Parathyroid adenoma (tissue), 2 donors: ENCODE data around the gene STK36.

Source experiments
- H2AFZ ChIP-seq: fragments of 300-600 bp; sonication (generic); one replicate; pipeline ENCODE4 v1.7.0; 2017; ENCODE audit warnings: antibody characterized with exemption, mild to moderate bottlenecking
- H3K27ac ChIP-seq: fragments of 300-600 bp; sonication (generic); one replicate; pipeline ENCODE4 v1.7.0; 2017
- H3K27me3 ChIP-seq: fragments of 300-600 bp; sonication (generic); one replicate; pipeline ENCODE4 v1.7.0; 2017; ENCODE audit warnings: low read length; ENCODE audit not compliant: control insufficient read depth, insufficient read depth
- H3K36me3 ChIP-seq: fragments of 300-600 bp; sonication (generic); one replicate; pipeline ENCODE4 v1.7.0; 2017; ENCODE audit warnings: low read length; ENCODE audit not compliant: control insufficient read depth, insufficient read depth
- H3K4me1 ChIP-seq: fragments of 300-600 bp; sonication (generic); one replicate; pipeline ENCODE4 v1.7.0; 2017; ENCODE audit warnings: control low read depth
- H3K4me2 ChIP-seq: fragments of 300-600 bp; sonication (generic); one replicate; pipeline ENCODE4 v1.7.0; 2017; ENCODE audit warnings: low read length
- H3K4me3 ChIP-seq: fragments of 300-600 bp; sonication (generic); one replicate; pipeline ENCODE4 v1.7.0; 2017; ENCODE audit warnings: low read depth, low read length
- H3K79me2 ChIP-seq: fragments of 300-600 bp; sonication (generic); one replicate; pipeline ENCODE4 v1.7.0; 2017; ENCODE audit warnings: control low read depth
- H3K9ac ChIP-seq: fragments of 300-600 bp; sonication (generic); one replicate; pipeline ENCODE4 v1.7.0; 2017; ENCODE audit warnings: mild to moderate bottlenecking
- H3K9me3 ChIP-seq: fragments of 300-600 bp; sonication (generic); one replicate; pipeline ENCODE4 v1.7.0; 2017; ENCODE audit warnings: low read length; ENCODE audit not compliant: control insufficient read depth
- CTCF ChIP-seq: fragments of 300-600 bp; sonication (generic); IDR thresholded peaks from one replicate; pipeline ENCODE4 v1.7.0; 2017; ENCODE audit warnings: antibody characterized with exemption, mild to moderate bottlenecking
- donor health status: primary hyperparathyroidism.

The STK36 gene

GRCh38 chr2:218627939-218628338 lies 43.9 kb upstream of the STK36 start:
- no peaks in the 10 kb centered on the region for H3K36me3 ChIP-seq

GRCh38 chr2:218631837-218632236 lies 40.0 kb upstream of the STK36 start:
- no peak for TF ChIP-seq CTCF
- no peaks in the 10 kb centered on the region for H3K79me2 ChIP-seq
- H3K27ac ChIP-seq, result no peak overlapping the region
- no peaks in the 10 kb centered on the region for H3K4me1 ChIP-seq
- no peaks in the 10 kb centered on the region for H3K9me3 ChIP-seq
- H3K4me3 ChIP-seq, result no peak overlapping the region
- H3K9ac ChIP-seq, result no peak overlapping the region
- H3K4me2 ChIP-seq, result no peak overlapping the region
- H3K36me3 ChIP-seq, result no peaks in the 10 kb centered on the region
- H3K27me3 ChIP-seq, result no peaks in the 10 kb centered on the region
- H2AFZ ChIP-seq, result no peak overlapping the region

More at GRCh38 chr2:218627939-218628338, 43.9 kb upstream of the STK36 start:
- no peak overlapping the region for H3K4me3 ChIP-seq
- H3K9me3 ChIP-seq, result no peaks in the 10 kb centered on the region
- H2AFZ ChIP-seq, result no peak overlapping the region
- no peak overlapping the region for H3K9ac ChIP-seq
- peaks cover under 1% of the 10 kb centered on the region for H3K4me1 ChIP-seq
- no peak overlapping the region for H3K4me2 ChIP-seq
- H3K79me2 ChIP-seq, result no peaks in the 10 kb centered on the region
- TF ChIP-seq CTCF, result no peak
- no peaks in the 10 kb centered on the region for H3K27me3 ChIP-seq
- H3K27ac ChIP-seq, result no peak overlapping the region

- H3K9ac ChIP-seq, result no peak overlapping the region
- no peaks in the 10 kb centered on the region for H3K36me3 ChIP-seq
- TF ChIP-seq CTCF, result no peak
- H3K79me2 ChIP-seq, result peaks cover 4% of the 10 kb centered on the region
- no peaks in the 10 kb centered on the region for H3K9me3 ChIP-seq
- H3K27ac ChIP-seq, result no peak overlapping the region
- no peak overlapping the region for H2AFZ ChIP-seq
- no peak overlapping the region for H3K4me3 ChIP-seq
- H3K4me2 ChIP-seq, result no peak overlapping the region
- H3K4me1 ChIP-seq, result no peaks in the 10 kb centered on the region
- no peaks in the 10 kb centered on the region for H3K27me3 ChIP-seq
Observed at GRCh38 chr2:218635719-218636118, 36.2 kb upstream of the STK36 start.

- H3K79me2 ChIP-seq, result peaks cover 4% of the 10 kb centered on the region
- no peak overlapping the region for H3K9ac ChIP-seq
- no peak for TF ChIP-seq CTCF
- no peak overlapping the region for H2AFZ ChIP-seq
- H3K4me1 ChIP-seq, result no peaks in the 10 kb centered on the region
- no peaks in the 10 kb centered on the region for H3K27me3 ChIP-seq
- H3K4me2 ChIP-seq, result no peak overlapping the region
- no peak overlapping the region for H3K27ac ChIP-seq
- no peak overlapping the region for H3K4me3 ChIP-seq
- H3K9me3 ChIP-seq, result no peaks in the 10 kb centered on the region
- H3K36me3 ChIP-seq, result no peaks in the 10 kb centered on the region
Observed at GRCh38 chr2:218638372-218638771, 33.5 kb upstream of the STK36 start.

- no peaks in the 10 kb centered on the region for H3K27me3 ChIP-seq
- no peak overlapping the region for H3K9ac ChIP-seq
- no peaks in the 10 kb centered on the region for H3K4me1 ChIP-seq
- H3K36me3 ChIP-seq, result no peaks in the 10 kb centered on the region
- peaks cover 4% of the 10 kb centered on the region for H3K79me2 ChIP-seq
- H2AFZ ChIP-seq, result no peak overlapping the region
- H3K4me2 ChIP-seq, result no peak overlapping the region
- no peaks in the 10 kb centered on the region for H3K9me3 ChIP-seq
- H3K4me3 ChIP-seq, result no peak overlapping the region
- H3K27ac ChIP-seq, result no peak overlapping the region
- TF ChIP-seq CTCF, result no peak
Observed at GRCh38 chr2:218642121-218642656, 29.7 kb upstream of the STK36 start.
